MM.1S (cell line): ENCODE data around the gene SLC29A1.
"Not testable (repeated sequence)": the region's sequence is repeated elsewhere in the genome, so short reads cannot be mapped to it uniquely, and the experiment has no call there.

Source experiments
- EZH2 ChIP-seq: fragments of 300-600 bp; sonication (generic); optimal IDR thresholded peaks from 2 replicates; pipeline ENCODE3; 2017; ENCODE audit warnings: low read depth, mild to moderate bottlenecking, antibody characterized with exemption, low read length, mixed read lengths
- EZH2phosphoT487 ChIP-seq: fragments of 300-600 bp; sonication (generic); IDR thresholded peaks from 2 replicates; pipeline ENCODE4 v1.6.1; 2018; ENCODE audit warnings: antibody characterized with exemption, low read length
- TF ChIP-seq, protein P1 (sequence below): fragments of 300-600 bp; sonication (generic); IDR thresholded peaks from 2 replicates; pipeline ENCODE4 v1.5.1; 2016; ENCODE audit warnings: antibody characterized with exemption, low read length, mixed read lengths

- TF ChIP-seq, protein P1, sequence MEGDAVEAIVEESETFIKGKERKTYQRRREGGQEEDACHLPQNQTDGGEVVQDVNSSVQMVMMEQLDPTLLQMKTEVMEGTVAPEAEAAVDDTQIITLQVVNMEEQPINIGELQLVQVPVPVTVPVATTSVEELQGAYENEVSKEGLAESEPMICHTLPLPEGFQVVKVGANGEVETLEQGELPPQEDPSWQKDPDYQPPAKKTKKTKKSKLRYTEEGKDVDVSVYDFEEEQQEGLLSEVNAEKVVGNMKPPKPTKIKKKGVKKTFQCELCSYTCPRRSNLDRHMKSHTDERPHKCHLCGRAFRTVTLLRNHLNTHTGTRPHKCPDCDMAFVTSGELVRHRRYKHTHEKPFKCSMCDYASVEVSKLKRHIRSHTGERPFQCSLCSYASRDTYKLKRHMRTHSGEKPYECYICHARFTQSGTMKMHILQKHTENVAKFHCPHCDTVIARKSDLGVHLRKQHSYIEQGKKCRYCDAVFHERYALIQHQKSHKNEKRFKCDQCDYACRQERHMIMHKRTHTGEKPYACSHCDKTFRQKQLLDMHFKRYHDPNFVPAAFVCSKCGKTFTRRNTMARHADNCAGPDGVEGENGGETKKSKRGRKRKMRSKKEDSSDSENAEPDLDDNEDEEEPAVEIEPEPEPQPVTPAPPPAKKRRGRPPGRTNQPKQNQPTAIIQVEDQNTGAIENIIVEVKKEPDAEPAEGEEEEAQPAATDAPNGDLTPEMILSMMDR = not testable (repeated sequence)
- not testable (repeated sequence) for TF ChIP-seq EZH2, EZH2phosphoT487
Observed at GRCh38 chr6:44231426-44231825, 8.0 kb downstream of the SLC29A1 start.
